K562 (cell line): ENCODE results near the gene RAB26. TPM values are rescaled to one million over a fixed set of nuclear protein-coding genes. Genes with fewer than 3 reads are reported as not detected.

ENCODE experiments used
- CSDE1 ChIP-seq, 2 experiments: fragments of 450-650 bp; IDR thresholded peaks; 2 replicates each; pipeline ENCODE4 v1.6.1; 2016; ENCODE audit warnings: mild to moderate bottlenecking in 1 of 2
- DACH1 ChIP-seq: fragments of 450-650 bp; IDR thresholded peaks from 2 replicates; pipeline ENCODE4 v1.6.1; 2018; ENCODE audit not compliant: partially characterized antibody
- E2F3 ChIP-seq: fragments of 250-450 bp; sonication (Bioruptor Pico); IDR thresholded peaks from 2 replicates; pipeline ENCODE4 v1.4.0; 2020; ENCODE audit warnings: mild to moderate bottlenecking
- ERF ChIP-seq: fragments of 450-650 bp; formaldehyde crosslinking; IDR thresholded peaks from 2 replicates; pipeline ENCODE4 v1.4.0; 2020; ENCODE audit warnings: mild to moderate bottlenecking, mixed read lengths
- IRF1 ChIP-seq: sonication (generic); formaldehyde crosslinking; IDR thresholded peaks from 2 replicates; pipeline ENCODE4 v1.8.0; 2022; ENCODE audit warnings: missing genetic modification reagents, mild to moderate bottlenecking, borderline replicate concordance
- JUNB ChIP-seq: fragments of 450-650 bp; formaldehyde crosslinking; conservative IDR thresholded peaks from 2 replicates; pipeline ENCODE4 v1.4.0; 2020; ENCODE audit warnings: mild to moderate bottlenecking
- MTA3 ChIP-seq: fragments of 450-650 bp; formaldehyde crosslinking; IDR thresholded peaks from 2 replicates; pipeline ENCODE4 v1.6.1; 2017; ENCODE audit warnings: mild to moderate bottlenecking, borderline replicate concordance
- NCOA2 ChIP-seq, 2 experiments: fragments of 450-650 bp; IDR thresholded peaks; 2 replicates each; pipeline ENCODE4 v1.6.1; 2018; ENCODE audit warnings: mild to moderate bottlenecking in 2 of 2, moderate library complexity in 1 of 2; ENCODE audit not compliant: partially characterized antibody in 2 of 2
- NFIC ChIP-seq: fragments of 450-650 bp; IDR thresholded peaks from 2 replicates; pipeline ENCODE4 v1.6.1; 2017; ENCODE audit warnings: mild to moderate bottlenecking, inconsistent platforms
- RBFOX2 ChIP-seq: fragments of 200-400 bp; formaldehyde crosslinking; IDR thresholded peaks from 2 replicates; pipeline ENCODE4 v1.6.1; 2017; ENCODE audit warnings: low read depth, mild to moderate bottlenecking, low read length, moderate library complexity
- ZNF253 ChIP-seq: fragments of 250-450 bp; sonication (Bioruptor Pico); conservative IDR thresholded peaks from 2 replicates; pipeline ENCODE4 v1.6.1; 2021; ENCODE audit warnings: mild to moderate bottlenecking
- polyA plus RNA-seq, 8 experiments: library from polyadenylated mRNA; depleted of rRNA in 4 of 8; stranded (reverse) in 5 of 8; unstranded in 3 of 8; fragments of >200 nt; fragmentation: Nextera tagmentation in 2 of 8; fragmentation: Illumina TruSeq in 1 of 8; extraction: Ambion mirVana in 2 of 8; extraction: Trizol in 1 of 8; gene quantifications; 2 replicates each; pipeline versions ENCODE4 v1.2.1 to v1.2.3, GENCODE V29; 2011 to 2014; ENCODE audit warnings: inconsistent platforms in 1 of 8, missing spikeins in 1 of 8
- total RNA-seq, 7 experiments: library from RNA; depleted of rRNA in 6 of 7; stranded (reverse); fragments of >200 nt in 6 of 7; fragmentation: Illumina TruSeq in 2 of 7; extraction: Trizol in 2 of 7; gene quantifications; 2 replicates each; pipeline versions ENCODE4 v1.2.1 to v1.2.3, GENCODE V29; 2011 to 2021; ENCODE audit warnings: low replicate concordance in 1 of 7
- TF ChIP-seq, protein P1 (sequence below), 2 experiments: fragments of 450-650 bp; formaldehyde crosslinking in 1 of 2; IDR thresholded peaks; 2 replicates each; pipeline versions ENCODE4 v1.4.0 to v1.6.1; 2014 to 2020; ENCODE audit warnings: mild to moderate bottlenecking in 2 of 2, borderline replicate concordance in 1 of 2, low read depth in 1 of 2
- TF ChIP-seq, protein P2 (sequence below): fragments of 450-650 bp; conservative IDR thresholded peaks from 2 replicates; pipeline ENCODE4 v1.6.1; 2016; ENCODE audit warnings: missing genetic modification characterization, low read depth, mild to moderate bottlenecking, missing compliant biosample characterization, moderate library complexity
- TF ChIP-seq, protein P3 (sequence below): sonication (generic); formaldehyde crosslinking; IDR thresholded peaks from 2 replicates; pipeline ENCODE4 v1.9.0; 2022; ENCODE audit warnings: mild to moderate bottlenecking, missing genetic modification reagents

RAB26 gene
- total and polyA plus RNA-seq, 9 of the 15 experiments (the other 6 are each of a cell fraction or from before 2014, with no cell fraction given): 0.25 to 6.1 (median 2.1) TPM

- no peak for TF ChIP-seq E2F3 (CRISPR knock-in tag)
- no peak for TF ChIP-seq ZNF253 (CRISPR knock-in tag)
- TF ChIP-seq IRF1 (CRISPR knock-in tag): no peak
- TF ChIP-seq MTA3: peak; percentile 53; the same call in 1 of the 2 replicates
- TF ChIP-seq, protein P1, sequence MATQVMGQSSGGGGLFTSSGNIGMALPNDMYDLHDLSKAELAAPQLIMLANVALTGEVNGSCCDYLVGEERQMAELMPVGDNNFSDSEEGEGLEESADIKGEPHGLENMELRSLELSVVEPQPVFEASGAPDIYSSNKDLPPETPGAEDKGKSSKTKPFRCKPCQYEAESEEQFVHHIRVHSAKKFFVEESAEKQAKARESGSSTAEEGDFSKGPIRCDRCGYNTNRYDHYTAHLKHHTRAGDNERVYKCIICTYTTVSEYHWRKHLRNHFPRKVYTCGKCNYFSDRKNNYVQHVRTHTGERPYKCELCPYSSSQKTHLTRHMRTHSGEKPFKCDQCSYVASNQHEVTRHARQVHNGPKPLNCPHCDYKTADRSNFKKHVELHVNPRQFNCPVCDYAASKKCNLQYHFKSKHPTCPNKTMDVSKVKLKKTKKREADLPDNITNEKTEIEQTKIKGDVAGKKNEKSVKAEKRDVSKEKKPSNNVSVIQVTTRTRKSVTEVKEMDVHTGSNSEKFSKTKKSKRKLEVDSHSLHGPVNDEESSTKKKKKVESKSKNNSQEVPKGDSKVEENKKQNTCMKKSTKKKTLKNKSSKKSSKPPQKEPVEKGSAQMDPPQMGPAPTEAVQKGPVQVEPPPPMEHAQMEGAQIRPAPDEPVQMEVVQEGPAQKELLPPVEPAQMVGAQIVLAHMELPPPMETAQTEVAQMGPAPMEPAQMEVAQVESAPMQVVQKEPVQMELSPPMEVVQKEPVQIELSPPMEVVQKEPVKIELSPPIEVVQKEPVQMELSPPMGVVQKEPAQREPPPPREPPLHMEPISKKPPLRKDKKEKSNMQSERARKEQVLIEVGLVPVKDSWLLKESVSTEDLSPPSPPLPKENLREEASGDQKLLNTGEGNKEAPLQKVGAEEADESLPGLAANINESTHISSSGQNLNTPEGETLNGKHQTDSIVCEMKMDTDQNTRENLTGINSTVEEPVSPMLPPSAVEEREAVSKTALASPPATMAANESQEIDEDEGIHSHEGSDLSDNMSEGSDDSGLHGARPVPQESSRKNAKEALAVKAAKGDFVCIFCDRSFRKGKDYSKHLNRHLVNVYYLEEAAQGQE (IDR thresholded peaks at IDR 0.05; ENCODE audit: borderline replicate concordance): no peak
- TF ChIP-seq, protein P1 (CRISPR knock-in tag; IDR thresholded peaks at IDR 0.05; ENCODE audit: low read depth): no peak; the same call in 1 of the 2 replicates
- TF ChIP-seq, protein P2, sequence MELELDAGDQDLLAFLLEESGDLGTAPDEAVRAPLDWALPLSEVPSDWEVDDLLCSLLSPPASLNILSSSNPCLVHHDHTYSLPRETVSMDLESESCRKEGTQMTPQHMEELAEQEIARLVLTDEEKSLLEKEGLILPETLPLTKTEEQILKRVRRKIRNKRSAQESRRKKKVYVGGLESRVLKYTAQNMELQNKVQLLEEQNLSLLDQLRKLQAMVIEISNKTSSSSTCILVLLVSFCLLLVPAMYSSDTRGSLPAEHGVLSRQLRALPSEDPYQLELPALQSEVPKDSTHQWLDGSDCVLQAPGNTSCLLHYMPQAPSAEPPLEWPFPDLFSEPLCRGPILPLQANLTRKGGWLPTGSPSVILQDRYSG (tag): no peak
- TF ChIP-seq, protein P3, sequence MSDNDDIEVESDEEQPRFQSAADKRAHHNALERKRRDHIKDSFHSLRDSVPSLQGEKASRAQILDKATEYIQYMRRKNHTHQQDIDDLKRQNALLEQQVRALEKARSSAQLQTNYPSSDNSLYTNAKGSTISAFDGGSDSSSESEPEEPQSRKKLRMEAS: peak; percentile 62; the same call in 1 of the 2 replicates
- TF ChIP-seq CSDE1 (IDR thresholded peaks at IDR 0.05): no peak
- TF ChIP-seq RBFOX2: peak; percentile 90
- TF ChIP-seq ERF (CRISPR knock-in tag): no peak
- no peak for TF ChIP-seq DACH1
- no peak for TF ChIP-seq NCOA2 (IDR thresholded peaks at IDR 0.05; ENCODE audit: partially characterized antibody in 2 of 2)
- 0 out of 2 replicates have a peak, but pooled peaks have one; percentile 15 for TF ChIP-seq NFIC
- no peak for TF ChIP-seq JUNB (CRISPR knock-in tag)
These were observed 4.5 kb downstream of the RAB26 start (continued) for GRCh38 chr16:2152695-2153506.
